Smooth muscle cell (in vitro differentiated cells): ENCODE results near the gene PPIL1. TPM values are rescaled to one million over a fixed set of nuclear protein-coding genes. Genes with fewer than 3 reads are reported as not detected.
A peak's percentile ranks its signal among the peaks of the same experiment; 100 is the strongest.

Source experiments
- DNase-seq: peaks from one replicate; lab custom pipeline; 2025; ENCODE audit not compliant: unreplicated experiment; lab: John Stamatoyannopoulos, UW
- H2AFZ ChIP-seq: fragments of 200-600 bp; sonication (generic); 2 replicates; pipeline ENCODE4 v1.6.0; 2016; ENCODE audit warnings: antibody characterized with exemption, low read depth, mild to moderate bottlenecking
- H3F3A ChIP-seq: fragments of 200-600 bp; sonication (generic); 2 replicates; pipeline ENCODE4 v1.6.0; 2017; ENCODE audit warnings: antibody characterized with exemption, low read depth
- H3K27ac ChIP-seq: fragments of 200-600 bp; sonication (generic); 2 replicates; pipeline ENCODE4 v1.5.1; 2016; ENCODE audit warnings: low read depth, mild to moderate bottlenecking
- H3K27me3 ChIP-seq: fragments of 200-600 bp; sonication (generic); 2 replicates; pipeline ENCODE4 v1.6.1; 2016; ENCODE audit warnings: low read depth, mild to moderate bottlenecking
- H3K36me3 ChIP-seq: fragments of 200-600 bp; sonication (generic); 2 replicates; pipeline ENCODE4 v1.5.1; 2016; ENCODE audit warnings: low read depth
- H3K4me1 ChIP-seq: fragments of 200-600 bp; sonication (generic); 2 replicates; pipeline ENCODE4 v1.5.1; 2016; ENCODE audit warnings: low read depth
- H3K4me2 ChIP-seq: fragments of 200-600 bp; sonication (generic); 2 replicates; pipeline ENCODE4 v1.6.0; 2016; ENCODE audit warnings: mild to moderate bottlenecking
- H3K4me3 ChIP-seq: fragments of 200-600 bp; sonication (generic); 2 replicates; pipeline ENCODE4 v1.5.1; 2016; ENCODE audit warnings: mild to moderate bottlenecking
- H3K79me2 ChIP-seq: fragments of 200-600 bp; sonication (generic); 2 replicates; pipeline ENCODE4 v1.6.0; 2016; ENCODE audit warnings: low read depth, mild to moderate bottlenecking
- H3K9ac ChIP-seq: fragments of 200-600 bp; sonication (generic); 2 replicates; pipeline ENCODE4 v1.6.0; 2016; ENCODE audit warnings: low read depth
- H3K9me3 ChIP-seq: fragments of 200-600 bp; sonication (generic); replicated peaks from 2 replicates; pipeline ENCODE4 v1.5.1; 2016; ENCODE audit warnings: low read depth
- H4K20me1 ChIP-seq: fragments of 200-600 bp; sonication (generic); 2 replicates; pipeline ENCODE4 v1.6.0; 2016; ENCODE audit warnings: low read depth
- WGBS: methylation state at CpG from one replicate; pipeline ENCODE4 v1.1.7; 2016; ENCODE audit warnings: low lambda C conversion rate; 5-methylcytosine and 5-hydroxymethylcytosine counted together
- polyA plus RNA-seq: library from polyadenylated mRNA; unstranded; fragments of >200 nt; fragmentation: Nextera tagmentation; extraction: Ambion mirVana; gene quantifications from 2 replicates; pipeline ENCODE4 v1.2.1, GENCODE V29; 2016
- total RNA-seq: library from RNA; depleted of rRNA; stranded (reverse); fragments of >200 nt; gene quantifications from 2 replicates; pipeline ENCODE4 v1.2.3, GENCODE V29; 2014
- TF ChIP-seq, protein P1 (sequence below): fragments of 200-600 bp; sonication (generic); IDR thresholded peaks from 2 replicates; pipeline ENCODE4 v1.5.1; 2017; ENCODE audit warnings: borderline replicate concordance, mild to moderate bottlenecking, antibody characterized with exemption; ENCODE audit not compliant: insufficient read depth, poor library complexity, severe bottlenecking

PPIL1 gene
- total and polyA plus RNA-seq, 2 experiments from 2014 or later = 45.4 to 49.3 TPM

DNA sequence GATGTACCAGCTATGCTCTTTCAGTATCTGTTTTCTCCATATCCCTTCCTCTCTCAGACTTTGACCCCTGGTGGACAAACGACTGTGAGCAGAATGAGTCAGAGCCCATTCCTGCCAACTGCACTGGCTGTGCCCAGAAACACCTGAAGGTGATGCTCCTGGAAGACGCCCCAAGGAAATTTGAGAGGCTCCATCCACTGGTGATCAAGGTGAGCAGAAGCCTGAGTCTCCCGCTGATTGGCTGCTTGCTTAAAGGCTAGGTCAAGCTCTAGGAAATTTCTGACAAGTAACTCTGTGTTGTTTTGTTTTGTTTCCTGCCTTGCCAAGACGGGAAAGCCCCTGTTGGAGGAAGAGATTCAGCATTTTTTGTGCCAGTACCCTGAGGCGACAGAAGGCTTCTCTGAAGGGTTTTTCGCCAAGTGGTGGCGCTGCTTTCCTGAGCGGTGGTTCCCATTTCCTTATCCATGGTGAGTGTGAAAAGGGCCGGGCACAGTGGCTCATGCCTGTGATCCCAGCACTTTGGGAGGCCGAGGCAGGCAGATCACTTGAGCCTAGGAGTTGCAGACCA is 39.7 kb upstream of the PPIL1 start:
- DNase-seq = no peak
- H3K79me2 ChIP-seq = no peaks in the 10 kb centered on the region
- TF ChIP-seq, protein P1, sequence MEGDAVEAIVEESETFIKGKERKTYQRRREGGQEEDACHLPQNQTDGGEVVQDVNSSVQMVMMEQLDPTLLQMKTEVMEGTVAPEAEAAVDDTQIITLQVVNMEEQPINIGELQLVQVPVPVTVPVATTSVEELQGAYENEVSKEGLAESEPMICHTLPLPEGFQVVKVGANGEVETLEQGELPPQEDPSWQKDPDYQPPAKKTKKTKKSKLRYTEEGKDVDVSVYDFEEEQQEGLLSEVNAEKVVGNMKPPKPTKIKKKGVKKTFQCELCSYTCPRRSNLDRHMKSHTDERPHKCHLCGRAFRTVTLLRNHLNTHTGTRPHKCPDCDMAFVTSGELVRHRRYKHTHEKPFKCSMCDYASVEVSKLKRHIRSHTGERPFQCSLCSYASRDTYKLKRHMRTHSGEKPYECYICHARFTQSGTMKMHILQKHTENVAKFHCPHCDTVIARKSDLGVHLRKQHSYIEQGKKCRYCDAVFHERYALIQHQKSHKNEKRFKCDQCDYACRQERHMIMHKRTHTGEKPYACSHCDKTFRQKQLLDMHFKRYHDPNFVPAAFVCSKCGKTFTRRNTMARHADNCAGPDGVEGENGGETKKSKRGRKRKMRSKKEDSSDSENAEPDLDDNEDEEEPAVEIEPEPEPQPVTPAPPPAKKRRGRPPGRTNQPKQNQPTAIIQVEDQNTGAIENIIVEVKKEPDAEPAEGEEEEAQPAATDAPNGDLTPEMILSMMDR = peak; percentile 26
- H3K27ac ChIP-seq = peak overlapping the region; percentile 84
- 59% methylated on average over 10 of the region's 10 CpGs for WGBS
- H3K9me3 ChIP-seq = no peaks in the 10 kb centered on the region
- peak overlapping the region; percentile 75 for H3K4me2 ChIP-seq
- H3K36me3 ChIP-seq = no peaks in the 10 kb centered on the region
- H3K27me3 ChIP-seq = no peaks in the 10 kb centered on the region
- peaks cover 30% of the 10 kb centered on the region for H4K20me1 ChIP-seq
- H3F3A ChIP-seq = peaks cover 30% of the 10 kb centered on the region
- H3K4me3 ChIP-seq = no peak overlapping the region
- peaks cover 23% of the 10 kb centered on the region for H3K4me1 ChIP-seq
- no peak overlapping the region for H2AFZ ChIP-seq
- no peak overlapping the region for H3K9ac ChIP-seq

DNA sequence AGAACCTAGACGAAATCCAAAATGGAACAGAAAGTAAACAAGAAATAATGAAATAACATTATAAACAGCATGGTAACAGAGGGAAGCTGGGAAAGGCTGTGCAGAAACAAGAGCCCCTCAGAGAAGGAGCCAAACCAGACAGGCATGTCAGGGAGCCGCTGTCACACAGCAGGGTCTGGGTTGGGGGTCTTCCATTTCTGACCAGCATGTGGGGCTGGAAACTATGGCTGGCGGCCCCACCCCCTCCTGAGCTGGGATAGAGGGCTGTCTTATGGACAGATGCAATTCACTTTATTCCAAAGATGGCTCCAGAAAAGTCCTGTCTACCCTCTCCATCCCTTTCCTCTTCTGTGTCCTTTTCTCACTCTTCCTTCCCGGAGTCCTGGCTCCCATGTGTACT is 38.5 kb upstream of the PPIL1 start:
- no peaks in the 10 kb centered on the region for H3K79me2 ChIP-seq
- no peaks in the 10 kb centered on the region for H3K9me3 ChIP-seq
- peaks cover 26% of the 10 kb centered on the region for H3K4me1 ChIP-seq
- no peak overlapping the region for H2AFZ ChIP-seq
- no peak overlapping the region for H3K4me3 ChIP-seq
- TF ChIP-seq, protein P1 = no peak
- H3K36me3 ChIP-seq = no peaks in the 10 kb centered on the region
- peaks cover 38% of the 10 kb centered on the region for H4K20me1 ChIP-seq
- no peaks in the 10 kb centered on the region for H3K27me3 ChIP-seq
- no peak for DNase-seq
- H3K9ac ChIP-seq = peak overlapping the region; percentile 30
- H3F3A ChIP-seq = peaks cover 30% of the 10 kb centered on the region
- peak overlapping the region; percentile 84 for H3K27ac ChIP-seq
- WGBS = 68% methylated on average over 4 of the region's 4 CpGs
- H3K4me2 ChIP-seq = peak overlapping the region; percentile 75

DNA sequence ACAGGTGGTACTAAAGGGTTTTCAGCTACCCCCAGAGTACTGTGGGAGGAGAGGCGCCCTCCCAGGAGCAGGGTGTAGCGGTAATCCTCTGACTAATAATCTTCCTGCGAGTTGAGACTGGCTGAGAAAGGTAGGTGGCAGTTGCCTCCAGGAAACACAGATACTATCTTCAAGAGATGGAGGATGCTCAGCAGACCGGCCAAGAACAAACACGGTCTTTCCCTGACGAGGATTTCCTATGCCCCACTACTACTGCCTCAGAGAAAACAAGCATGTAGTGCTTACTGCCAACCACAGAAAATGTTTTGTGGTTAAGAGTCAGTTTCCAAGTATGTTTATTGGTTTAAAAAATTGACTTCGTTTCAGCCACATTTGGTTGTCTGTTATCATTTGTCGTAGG is 38.0 kb upstream of the PPIL1 start:
- Histone ChIP-seq H3K9ac (peak overlapping the region; percentile 30), H2AFZ (no peak overlapping the region), H4K20me1 (peaks cover 38% of the 10 kb centered on the region), H3K27ac (peak overlapping the region; percentile 84), H3K4me3 (no peak overlapping the region), H3K79me2 (no peaks in the 10 kb centered on the region), H3K9me3 (no peaks in the 10 kb centered on the region), H3F3A (peaks cover 32% of the 10 kb centered on the region), H3K27me3 (no peaks in the 10 kb centered on the region), H3K4me1 (peaks cover 29% of the 10 kb centered on the region), H3K4me2 (peak overlapping the region; percentile 75), H3K36me3 (no peaks in the 10 kb centered on the region)
- no peak for DNase-seq
- TF ChIP-seq, protein P1 = no peak
- 9% methylated on average over 8 of the region's 8 CpGs for WGBS

DNA sequence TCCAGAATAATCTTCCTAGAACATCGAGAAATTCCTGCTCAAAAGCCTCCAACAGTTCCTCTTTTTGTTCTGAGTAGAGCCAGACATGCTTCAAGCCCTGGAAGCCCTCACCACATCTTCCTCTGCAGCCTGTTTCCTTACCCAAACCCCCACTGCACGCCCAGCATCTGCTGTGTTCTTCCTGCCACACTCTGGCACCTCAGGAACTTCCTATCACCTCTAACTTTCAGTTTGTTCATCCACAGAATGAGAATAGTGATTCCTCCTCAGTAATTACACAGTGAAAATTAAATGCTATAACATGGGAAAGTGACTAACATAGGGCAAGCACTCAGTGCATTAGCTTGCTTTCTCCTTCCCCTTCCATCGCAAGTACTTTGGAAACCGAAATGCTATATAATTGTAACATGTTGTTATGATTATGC is 37.4 kb upstream of the PPIL1 start:
- H3K4me3 ChIP-seq = no peak overlapping the region
- TF ChIP-seq, protein P1 = no peak
- DNase-seq = no peak
- peak overlapping the region; percentile 11 for H3K4me2 ChIP-seq
- no peaks in the 10 kb centered on the region for H3K36me3 ChIP-seq
- H4K20me1 ChIP-seq = peaks cover 38% of the 10 kb centered on the region
- H3K27ac ChIP-seq = peak overlapping the region; percentile 84
- H3K9ac ChIP-seq = no peak overlapping the region
- H3K27me3 ChIP-seq = no peaks in the 10 kb centered on the region
- H3F3A ChIP-seq = peaks cover 34% of the 10 kb centered on the region
- no peaks in the 10 kb centered on the region for H3K79me2 ChIP-seq
- 74% methylated on average over 4 of the region's 4 CpGs for WGBS
- no peaks in the 10 kb centered on the region for H3K9me3 ChIP-seq
- no peak overlapping the region for H2AFZ ChIP-seq
- peaks cover 29% of the 10 kb centered on the region for H3K4me1 ChIP-seq
